ENCODE data around the gene MMP10. TPM values are rescaled to one million over a fixed set of nuclear protein-coding genes. Genes with fewer than 3 reads are reported as not detected.

Gene MMP10
- total RNA-seq (2014; rRNA removed; shearing (Covaris generic)), result 0.10 and 0.31 TPM in 2 replicates
- not detected in 2 replicates for polyA plus RNA-seq (2016; fragmentation: Nextera tagmentation; extraction: Ambion mirVana)
- long read RNA-seq, partial matches to known transcripts, result 0 of 1 reads
- long read RNA-seq, other reads (novel, unspliced or antisense), result 0 of 1 reads

- no peak within 1 kb of the TSS for H3K4me3 Mint-ChIP-seq
- H2AFZ ChIP-seq, result no peak within 1 kb of the TSS
- H3K27ac ChIP-seq (ENCODE audit: low read depth), result no peak within 1 kb of the TSS
- H3K9me3 Mint-ChIP-seq, result no peaks in the 10 kb centered on the region
- H3K79me2 ChIP-seq (replicated peaks; ENCODE audit: insufficient read depth), result no peaks in the 10 kb centered on the region
- no peak within 1 kb of the TSS for H3K4me2 ChIP-seq
- H3K27me3 ChIP-seq (ENCODE audit: insufficient read depth), result no peaks in the 10 kb centered on the region
- H3K36me3 ChIP-seq (ENCODE audit: insufficient read depth), result no peaks in the 10 kb centered on the region
- peaks cover 13% of the 10 kb centered on the region; the same call in 2 of the 3 replicates for H3K4me1 Mint-ChIP-seq
- H4K20me1 ChIP-seq (replicated peaks; ENCODE audit: insufficient read depth), result no peaks in the 10 kb centered on the region
- peak; percentile 86 for DNase-seq (ENCODE audit: low spot score)
- H3K4me1 ChIP-seq (ENCODE audit: insufficient read depth), result peaks cover 11% of the 10 kb centered on the region
- H3K27me3 Mint-ChIP-seq (ENCODE audit: insufficient read depth, low read depth, poor library complexity), result no peaks in the 10 kb centered on the region
- H3K9me2 ChIP-seq (ENCODE audit: insufficient read depth), result no peaks in the 10 kb centered on the region
- TF ChIP-seq ZNF114 (CRISPR knock-in tag; IDR thresholded peaks at IDR 0.05) (no peak), CTCF (conservative IDR thresholded peaks at IDR 0.05; ENCODE audit: low read depth in 2 of 2) (peak; percentile 56 to 58), EZH2 (IDR thresholded peaks at IDR 0.05; ENCODE audit: low read depth, unreplicated experiment) (no peak), EZH2phosphoT487 (IDR thresholded peaks at IDR 0.05; ENCODE audit: unreplicated experiment) (no peak), ZNF462 (CRISPR knock-in tag; IDR thresholded peaks at IDR 0.05) (peak; percentile 68; the same call in 1 of the 2 replicates)
- H3K27ac Mint-ChIP-seq, result peak within 1 kb of the TSS; percentile 57
- H3K36me3 Mint-ChIP-seq (ENCODE audit: low read depth), result no peaks in the 10 kb centered on the region
- H3K4me3 ChIP-seq, result no peak within 1 kb of the TSS
- peak; percentile 100 for ATAC-seq
- no peaks in the 10 kb centered on the region for H3F3A ChIP-seq (replicated peaks; ENCODE audit: low read depth)
Observed at GRCh38 chr11:102780491-102780918, at the start of gene MMP10. MMP10 (minus strand) TSS chr11:102780628; CDS start chr11:102780591, 37 bp downstream.

Measured in GM23338 (cell line).